ENCODE data around the gene SLC45A2. TPM values are rescaled to one million over a fixed set of nuclear protein-coding genes. Genes with fewer than 3 reads are reported as not detected.

SLC45A2 gene
- total and polyA plus RNA-seq, 8 donors, result 0.08 to 0.26 (median 0.19) TPM; not detected in 4

DNA sequence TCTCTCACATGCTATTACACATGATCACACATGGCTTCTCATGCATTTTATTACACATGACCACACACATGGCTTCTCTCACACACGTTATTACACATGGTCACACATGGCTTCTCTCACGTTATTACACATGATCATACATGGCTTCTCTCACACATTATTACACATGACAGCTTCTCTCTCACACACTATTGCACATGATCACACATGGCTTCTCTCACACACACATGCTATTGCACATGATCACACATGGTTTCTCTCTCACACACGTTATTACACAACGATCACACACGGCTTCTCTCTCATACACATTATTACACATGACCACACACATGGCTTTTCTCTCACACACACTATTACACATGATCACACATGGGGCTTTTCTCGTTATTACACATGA lies 954 bp upstream of the SLC45A2 start:
- no peak overlapping the region for H3K4me3 ChIP-seq
- intact Hi-C loops (cut with DNase I), result no loop called here
- no peak for ATAC-seq
- FAIRE-seq, result no peak
- H3K27me3 ChIP-seq, result no peaks in the 10 kb centered on the region
- 93 to 95% methylated on average over 6 of the region's 6 CpGs for WGBS, 2 donors
- peaks cover 0 to 12% (median 11%) of the 10 kb centered on the region in 3 donors for H3K4me1 ChIP-seq
- no peak overlapping the region for H3K27ac ChIP-seq
- TF ChIP-seq, protein P1, sequence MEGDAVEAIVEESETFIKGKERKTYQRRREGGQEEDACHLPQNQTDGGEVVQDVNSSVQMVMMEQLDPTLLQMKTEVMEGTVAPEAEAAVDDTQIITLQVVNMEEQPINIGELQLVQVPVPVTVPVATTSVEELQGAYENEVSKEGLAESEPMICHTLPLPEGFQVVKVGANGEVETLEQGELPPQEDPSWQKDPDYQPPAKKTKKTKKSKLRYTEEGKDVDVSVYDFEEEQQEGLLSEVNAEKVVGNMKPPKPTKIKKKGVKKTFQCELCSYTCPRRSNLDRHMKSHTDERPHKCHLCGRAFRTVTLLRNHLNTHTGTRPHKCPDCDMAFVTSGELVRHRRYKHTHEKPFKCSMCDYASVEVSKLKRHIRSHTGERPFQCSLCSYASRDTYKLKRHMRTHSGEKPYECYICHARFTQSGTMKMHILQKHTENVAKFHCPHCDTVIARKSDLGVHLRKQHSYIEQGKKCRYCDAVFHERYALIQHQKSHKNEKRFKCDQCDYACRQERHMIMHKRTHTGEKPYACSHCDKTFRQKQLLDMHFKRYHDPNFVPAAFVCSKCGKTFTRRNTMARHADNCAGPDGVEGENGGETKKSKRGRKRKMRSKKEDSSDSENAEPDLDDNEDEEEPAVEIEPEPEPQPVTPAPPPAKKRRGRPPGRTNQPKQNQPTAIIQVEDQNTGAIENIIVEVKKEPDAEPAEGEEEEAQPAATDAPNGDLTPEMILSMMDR (IDR thresholded peaks at IDR 0.05), result no peak
- no peaks in the 10 kb centered on the region for H3K9me3 ChIP-seq
- DNase-seq, result no peak
- peaks cover 0 to 22% (median 6%) of the 10 kb centered on the region in 3 donors for H3K36me3 ChIP-seq

DNA sequence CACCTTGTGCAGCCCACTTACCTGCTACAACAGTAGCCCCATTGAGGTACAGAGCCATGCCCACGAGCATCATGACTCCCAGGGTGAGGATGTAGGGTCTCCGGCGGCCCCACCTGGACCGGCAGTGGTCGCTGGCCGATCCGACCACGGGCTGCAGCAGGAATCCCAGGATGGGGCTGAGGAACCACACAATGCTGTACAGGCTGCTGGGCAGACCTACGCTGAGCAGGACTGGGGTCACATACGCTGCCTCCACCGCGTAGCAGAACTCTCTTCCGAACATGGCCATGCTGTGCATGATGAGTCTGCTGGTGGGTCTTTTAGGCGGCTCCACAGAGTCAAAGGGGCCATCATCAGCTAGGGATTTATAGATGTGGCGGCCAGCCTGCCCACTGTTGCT lies 315 bp downstream of the SLC45A2 start:
- Histone ChIP-seq H3K4me1 (peaks cover 0 to 14% (median 12%) of the 10 kb centered on the region in 3 donors), H3K9me3 (no peaks in the 10 kb centered on the region), H3K27ac (no peak overlapping the region), H3K36me3 (peaks cover 0 to 22% (median 5%) of the 10 kb centered on the region in 3 donors), H3K27me3 (no peaks in the 10 kb centered on the region), H3K4me3 (no peak overlapping the region)
- WGBS, 2 donors, result 97 to 99% methylated on average over 15 of the region's 15 CpGs
- peak in 2 of 6 donors; percentile 37 to 49 for DNase-seq
- TF ChIP-seq, protein P1 (IDR thresholded peaks at IDR 0.05), result no peak
- ATAC-seq, result peak in 2 of 4 donors; percentile 7 to 13
- intact Hi-C loops (cut with DNase I), result no loop called here
- no peak for FAIRE-seq

DNA sequence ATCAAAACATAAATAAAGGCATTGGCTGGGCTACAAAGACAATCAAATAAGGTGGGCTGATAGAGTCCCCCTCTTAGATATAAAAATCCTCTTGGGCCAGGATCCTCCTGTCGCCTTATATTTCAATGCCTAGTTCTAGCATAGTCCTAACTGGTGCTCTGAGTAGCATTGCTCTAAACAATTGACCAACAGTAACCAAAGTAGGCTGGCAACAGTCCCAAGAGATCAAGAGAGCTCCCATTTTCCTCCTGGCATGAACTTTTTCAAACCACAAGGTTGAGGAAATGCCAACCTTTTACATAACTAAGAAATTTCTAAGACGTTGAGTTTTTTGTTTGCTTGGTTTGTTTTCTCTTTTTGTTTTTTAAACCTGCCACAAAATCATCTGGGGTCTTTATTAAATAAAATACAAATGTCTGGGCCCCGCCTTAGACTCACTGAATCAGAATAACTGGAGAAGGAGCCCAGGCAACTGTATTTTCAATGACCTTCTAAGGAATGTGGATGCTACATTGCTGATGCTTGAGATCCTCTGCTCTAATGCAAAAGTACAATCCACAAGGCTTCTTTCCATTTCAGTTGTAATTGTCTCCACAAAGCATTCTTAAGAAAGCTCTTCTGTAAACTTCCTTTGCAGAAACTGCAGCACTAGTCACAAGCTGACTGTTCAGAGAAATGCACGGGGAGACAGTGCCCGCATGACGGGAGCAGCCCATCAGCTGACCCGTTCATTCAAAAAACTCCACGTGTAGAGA lies 2.9 kb downstream of the SLC45A2 start:
- TF ChIP-seq, protein P1 (IDR thresholded peaks at IDR 0.05), result no peak
- DNase-seq (no peak), ATAC-seq (no peak), FAIRE-seq (no peak)
- intact Hi-C loops (cut with DNase I), result no loop called here
- WGBS, 2 donors, result 87% methylated on average over 8 of the region's 8 CpGs
- Histone ChIP-seq H3K9me3 (no peaks in the 10 kb centered on the region), H3K36me3 (no peaks in the 10 kb centered on the region), H3K27me3 (no peaks in the 10 kb centered on the region), H3K27ac (no peak overlapping the region), H3K4me3 (no peak overlapping the region), H3K4me1 (peaks cover 0 to 14% (median 12%) of the 10 kb centered on the region in 3 donors)

DNA sequence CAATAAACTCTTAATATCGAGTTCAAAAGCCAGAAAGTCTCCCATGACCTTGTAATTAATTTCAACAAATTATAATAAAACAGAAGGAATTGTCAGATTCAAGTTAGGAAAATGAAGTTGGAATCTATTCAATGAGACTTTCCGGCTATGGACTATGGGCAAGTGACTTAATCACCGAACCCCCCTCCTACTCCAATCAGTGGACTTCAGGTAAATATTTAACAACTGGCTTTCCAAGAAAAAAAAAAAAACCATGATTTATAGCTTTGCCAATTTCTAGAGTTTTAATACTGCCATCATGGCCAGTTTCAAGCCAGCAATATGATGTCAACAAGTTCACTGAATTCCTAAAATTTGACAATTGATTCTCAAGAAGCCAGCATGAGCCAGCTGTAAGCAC lies 4.5 kb downstream of the SLC45A2 start:
- no peaks in the 10 kb centered on the region for H3K9me3 ChIP-seq
- ATAC-seq (peak in 2 of 4 donors; percentile 61 to 63), FAIRE-seq (no peak), DNase-seq (no peak)
- H3K36me3 ChIP-seq, result no peaks in the 10 kb centered on the region
- 10 to 16% methylated on average over 3 of the region's 3 CpGs for WGBS, 2 donors
- peaks cover 0 to 14% (median 12%) of the 10 kb centered on the region in 3 donors for H3K4me1 ChIP-seq
- TF ChIP-seq, protein P1 (IDR thresholded peaks at IDR 0.05), result no peak
- no peaks in the 10 kb centered on the region for H3K27me3 ChIP-seq
- intact Hi-C loops (cut with DNase I), result no loop called here
- no peak overlapping the region for H3K27ac ChIP-seq
- no peak overlapping the region for H3K4me3 ChIP-seq

DNA sequence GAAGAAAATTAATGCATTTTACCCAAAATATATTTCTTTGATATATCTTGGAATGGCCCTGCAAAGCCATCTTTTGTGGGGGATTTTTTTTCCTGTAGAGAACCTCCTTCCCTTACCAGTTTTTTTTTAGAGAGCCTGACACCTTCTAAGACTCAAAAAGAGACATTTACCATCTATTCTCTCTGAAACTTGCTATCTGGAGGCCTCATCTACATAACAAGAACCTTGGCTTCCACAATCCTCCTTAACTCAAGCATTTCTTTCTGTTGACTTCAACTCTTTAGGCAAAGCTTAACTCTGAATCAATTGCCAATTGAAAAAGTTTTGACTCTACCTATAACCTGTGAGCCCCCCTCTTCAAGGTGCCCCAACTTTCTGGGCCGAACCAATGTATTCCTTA lies 6.2 kb downstream of the SLC45A2 start:
- ATAC-seq (no peak), FAIRE-seq (no peak), DNase-seq (no peak)
- H3K27me3 ChIP-seq, result no peaks in the 10 kb centered on the region
- WGBS, 2 donors, result 76 to 77% methylated on average over 1 of the region's 1 CpG
- no peak overlapping the region for H3K4me3 ChIP-seq
- H3K9me3 ChIP-seq, result no peaks in the 10 kb centered on the region
- no peaks in the 10 kb centered on the region for H3K36me3 ChIP-seq
- TF ChIP-seq, protein P1 (IDR thresholded peaks at IDR 0.05), result no peak
- intact Hi-C loops (cut with DNase I), result no loop called here
- H3K27ac ChIP-seq, result no peak overlapping the region
- peaks cover 0 to 6% (median 4%) of the 10 kb centered on the region in 3 donors for H3K4me1 ChIP-seq
